Ectodermal cell (in vitro differentiated cells): Measurements from ENCODE around the gene CACTIN.

Experiments used
- H3K27ac ChIP-seq: 2 replicates; pipeline ENCODE4 v1.7.0; 2013; ENCODE audit warnings: mild to moderate bottlenecking, low read depth, low read length; ENCODE audit not compliant: insufficient read depth, poor library complexity, severe bottlenecking
- H3K27me3 ChIP-seq: 2 replicates; pipeline ENCODE4 v1.7.0; 2013; ENCODE audit warnings: mild to moderate bottlenecking, low read length; ENCODE audit not compliant: insufficient read depth, control insufficient read depth, poor library complexity, severe bottlenecking
- H3K36me3 ChIP-seq: one replicate; pipeline ENCODE4 v1.7.0; 2013; ENCODE audit warnings: low read length; ENCODE audit not compliant: control insufficient read depth, insufficient read depth
- H3K4me1 ChIP-seq: one replicate; pipeline ENCODE4 v1.7.0; 2013; ENCODE audit warnings: low read length; ENCODE audit not compliant: control insufficient read depth, insufficient read depth
- H3K4me3 ChIP-seq: 2 replicates; pipeline ENCODE4 v1.7.0; 2013; ENCODE audit warnings: low read depth, low read length, control low read depth; ENCODE audit not compliant: insufficient read depth
- H3K9me3 ChIP-seq: 2 replicates; pipeline ENCODE4 v1.7.0; 2013; ENCODE audit warnings: mild to moderate bottlenecking, low read length, moderate library complexity; ENCODE audit not compliant: control insufficient read depth
- WGBS, 2 experiments: methylation state at CpG; one replicate each; pipeline ENCODE4 v1.1.7; 2013; ENCODE audit warnings: missing lambda C conversion rate in 2 of 2; 5-methylcytosine and 5-hydroxymethylcytosine counted together

The CACTIN gene

GRCh38 chr19:3565139-3565538, 61.5 kb downstream of the CACTIN start:
- H3K4me1 ChIP-seq = no peaks in the 10 kb centered on the region
- H3K4me3 ChIP-seq = no peak overlapping the region
- H3K9me3 ChIP-seq = no peaks in the 10 kb centered on the region
- 83 to 84% methylated on average over 19 of the region's 19 CpGs for WGBS, 2 experiments
- no peak overlapping the region for H3K27ac ChIP-seq
- no peaks in the 10 kb centered on the region for H3K36me3 ChIP-seq
- no peaks in the 10 kb centered on the region for H3K27me3 ChIP-seq

- no peaks in the 10 kb centered on the region for H3K36me3 ChIP-seq
- H3K27me3 ChIP-seq = no peaks in the 10 kb centered on the region
- H3K9me3 ChIP-seq = no peaks in the 10 kb centered on the region
- no peak overlapping the region for H3K27ac ChIP-seq
- H3K4me3 ChIP-seq = no peak overlapping the region
- 93 to 94% methylated on average over 17 of the region's 17 CpGs for WGBS, 2 experiments
- H3K4me1 ChIP-seq = no peaks in the 10 kb centered on the region
These were observed 62.7 kb downstream of the CACTIN start for GRCh38 chr19:3563709-3564524.
